Iris pigment epithelial cell (primary cell): ENCODE measurements around the gene ATP2A2.

Experiments used
- DNase-seq: peaks from one replicate; pipeline ENCODE4 v3.0.0-alpha.2; 2011; ENCODE audit warnings: low read depth

The ATP2A2 gene

GRCh38 chr12:110262442-110263388, 18.3 kb upstream of the ATP2A2 start:
- DNase-seq, result peak; percentile 75

DNA sequence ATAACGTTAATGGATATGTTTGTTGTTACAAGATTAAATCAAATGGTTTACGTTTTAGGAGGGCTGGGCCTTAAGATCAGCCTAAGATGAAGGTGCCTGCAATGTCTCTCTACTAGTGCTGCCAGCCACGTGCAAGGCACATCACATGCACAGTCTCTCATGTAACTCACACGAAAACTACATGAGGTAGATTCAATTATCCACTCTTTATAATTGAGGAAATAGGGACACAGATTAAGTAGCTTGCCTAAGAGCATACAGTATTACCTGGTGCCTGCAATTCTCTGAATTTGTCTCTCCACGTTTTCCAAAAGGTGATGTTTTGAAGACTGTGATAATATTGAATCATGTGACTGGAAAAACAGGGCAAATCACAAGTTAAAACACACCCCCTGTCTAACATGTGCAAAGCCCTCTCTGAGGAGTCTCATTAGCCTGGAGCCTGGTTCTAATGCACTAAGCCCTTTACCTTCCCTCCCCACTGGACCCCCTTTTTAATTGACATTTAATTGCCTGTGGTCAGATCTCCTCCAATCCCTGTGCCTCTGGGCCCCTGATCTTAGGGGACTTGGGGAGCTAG, 14.6 kb upstream of the ATP2A2 start:
- DNase-seq, result no peak

DNA sequence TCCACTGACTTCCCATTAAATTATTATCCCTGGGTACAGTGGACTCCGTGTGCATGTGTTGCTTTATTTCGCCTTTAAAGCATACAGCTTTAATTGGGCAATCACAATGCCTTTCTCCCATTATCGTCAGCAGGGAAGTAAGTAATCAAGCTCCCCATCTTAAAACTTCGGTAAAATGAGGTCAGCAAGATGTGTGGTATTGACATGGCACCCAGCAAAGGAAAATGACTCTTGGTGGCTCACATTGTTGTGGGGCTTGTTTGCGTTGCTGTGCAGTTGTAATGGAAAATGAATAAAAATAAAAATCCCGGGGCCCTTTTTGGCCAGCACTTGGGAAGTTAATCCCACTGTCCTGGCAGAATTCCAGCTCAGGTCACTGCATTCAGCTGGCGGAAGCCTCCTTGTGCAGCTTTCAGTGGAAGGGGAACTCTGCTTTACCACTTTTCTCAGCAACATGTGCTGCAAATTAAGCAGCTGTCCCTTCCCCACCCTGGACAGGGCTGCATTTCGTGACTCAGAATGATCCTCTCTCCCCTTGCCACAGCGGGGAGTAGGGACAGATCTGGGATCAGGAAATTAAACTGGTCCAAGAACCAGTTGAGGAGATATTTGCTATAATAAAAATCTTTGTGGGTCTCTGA, 13.9 kb upstream of the ATP2A2 start:
- DNase-seq, result peak; percentile 68

GRCh38 chr12:110269622-110270124, 11.4 kb upstream of the ATP2A2 start:
- DNase-seq, result peak; percentile 73

- DNase-seq, result peak; percentile 59
These were observed 10.7 kb upstream of the ATP2A2 start for GRCh38 chr12:110270125-110270962.

- DNase-seq, result no peak
These were observed 10.0 kb upstream of the ATP2A2 start for GRCh38 chr12:110271015-110271414.

- no peak for DNase-seq
These were observed 3.4 kb upstream of the ATP2A2 start for GRCh38 chr12:110277530-110278254.

- no peak for DNase-seq
These were observed 2.9 kb upstream of the ATP2A2 start for GRCh38 chr12:110278255-110278536.

DNA sequence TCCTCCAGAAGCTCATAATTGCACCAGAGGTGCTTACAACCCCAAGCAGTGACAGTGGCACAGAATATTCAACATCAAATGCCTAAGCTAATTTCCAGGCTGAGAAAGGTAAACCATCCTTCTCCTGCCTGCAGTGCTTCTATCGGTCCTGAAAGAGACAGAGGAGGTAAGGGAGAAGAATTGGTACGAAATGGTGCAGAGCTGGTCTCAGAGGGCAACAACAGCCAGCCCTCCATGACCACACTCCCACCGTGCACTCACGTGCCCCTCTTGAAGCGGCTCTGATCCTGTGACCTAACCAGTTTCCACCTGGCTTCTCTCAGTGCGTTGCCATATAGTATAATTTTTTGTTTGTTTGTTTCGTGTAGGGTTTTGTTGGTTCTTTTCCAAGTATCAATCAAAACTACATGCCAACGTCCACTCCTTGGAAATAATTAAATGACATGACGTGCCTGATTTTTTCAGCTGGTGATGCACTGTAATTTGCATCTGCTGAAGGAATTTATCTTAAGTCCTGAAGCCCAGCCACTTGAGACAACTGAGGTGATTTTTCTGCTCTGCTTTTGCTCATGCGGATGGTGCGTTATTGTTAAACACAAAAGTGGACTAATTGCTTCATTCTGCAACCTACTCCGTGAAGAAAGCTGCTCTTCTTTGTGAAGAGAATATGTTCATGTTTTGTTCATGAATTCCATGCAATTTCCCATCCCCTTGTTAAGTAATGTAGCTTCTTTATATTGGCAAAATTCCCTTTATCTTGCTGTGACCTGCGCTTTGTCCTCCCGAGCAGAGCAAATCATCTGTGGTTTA, 1.3 kb upstream of the ATP2A2 start:
- DNase-seq, result no peak

- DNase-seq, result peak; percentile 47
These were observed 662 bp upstream of the ATP2A2 start for GRCh38 chr12:110280392-110280778.

DNA sequence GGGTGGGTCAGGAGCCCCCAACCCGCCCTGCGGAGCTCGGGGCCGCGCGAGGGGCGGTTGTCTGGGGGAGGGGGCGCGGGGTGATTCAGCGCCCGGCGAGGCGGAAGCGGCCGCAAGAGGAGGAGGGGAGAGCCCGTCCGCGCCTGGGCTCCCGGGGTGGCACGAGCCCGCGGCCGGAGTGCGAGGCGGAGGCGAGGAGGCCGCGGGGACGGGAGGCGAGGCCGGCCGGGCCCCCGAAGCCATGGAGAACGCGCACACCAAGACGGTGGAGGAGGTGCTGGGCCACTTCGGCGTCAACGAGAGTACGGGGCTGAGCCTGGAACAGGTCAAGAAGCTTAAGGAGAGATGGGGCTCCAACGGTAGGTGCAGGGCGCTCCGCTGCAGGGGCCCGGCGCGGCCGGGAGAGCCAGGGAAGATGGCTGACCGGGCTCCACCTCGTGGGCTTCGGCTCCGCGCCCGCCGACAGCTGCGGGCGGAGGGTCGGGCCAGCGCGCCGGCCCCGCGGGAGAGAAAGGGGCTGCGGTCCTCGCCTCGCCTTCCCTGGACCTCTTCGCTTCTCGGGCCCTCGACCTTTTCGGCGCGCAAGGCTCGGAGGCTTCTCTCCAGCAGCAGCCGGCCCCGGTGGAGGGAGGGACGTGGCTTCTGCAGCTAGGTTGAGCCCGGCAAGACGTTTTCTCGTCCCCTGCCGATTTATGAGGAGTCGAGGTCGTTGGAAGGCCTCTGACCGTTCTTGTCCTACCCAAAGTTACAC, 677 bp downstream of the ATP2A2 start:
- DNase-seq, result peak; percentile 52

GRCh38 chr12:110282300-110282860, 1.3 kb downstream of the ATP2A2 start:
- DNase-seq, result no peak

DNA sequence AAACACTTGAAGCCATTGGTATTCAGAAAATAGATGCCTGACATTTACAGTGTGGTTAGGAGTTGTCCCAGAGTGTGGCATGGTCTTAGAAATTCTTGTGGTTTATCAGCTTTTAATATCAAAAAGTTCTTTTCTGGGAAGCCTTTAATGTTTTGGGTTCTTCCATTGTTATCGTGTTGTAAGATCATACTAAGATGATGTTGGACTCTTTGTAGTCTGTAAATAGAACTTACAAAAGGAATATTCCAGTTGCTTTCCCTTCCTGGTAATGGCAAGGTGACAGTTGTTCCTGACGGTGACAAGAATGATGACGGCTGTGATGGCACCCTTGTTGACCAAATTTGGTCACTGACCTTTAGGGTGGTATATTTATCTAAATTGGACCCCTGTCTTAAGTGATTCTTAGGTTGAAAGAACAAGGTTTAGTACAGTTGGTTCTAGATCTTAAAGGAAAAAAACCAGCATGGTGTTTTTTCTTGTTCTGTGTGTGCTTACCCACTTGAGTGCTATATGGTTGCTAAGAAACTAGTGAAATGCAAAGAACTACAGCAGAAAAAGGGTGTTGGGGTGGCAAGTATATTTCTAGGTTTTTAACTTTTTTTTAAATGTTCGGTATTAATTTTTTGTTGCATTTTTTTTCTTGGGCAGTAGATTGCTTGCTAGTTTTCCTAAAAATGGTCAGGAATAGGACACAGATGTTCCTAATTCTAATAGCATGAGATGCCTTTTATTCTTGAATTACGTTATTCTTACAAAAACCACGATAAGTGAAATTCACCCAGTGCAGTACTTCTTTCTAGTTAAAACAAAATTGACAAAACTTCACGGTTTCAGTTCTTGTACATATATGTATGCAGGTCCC, 2.1 kb downstream of the ATP2A2 start:
- DNase-seq, result no peak

DNA sequence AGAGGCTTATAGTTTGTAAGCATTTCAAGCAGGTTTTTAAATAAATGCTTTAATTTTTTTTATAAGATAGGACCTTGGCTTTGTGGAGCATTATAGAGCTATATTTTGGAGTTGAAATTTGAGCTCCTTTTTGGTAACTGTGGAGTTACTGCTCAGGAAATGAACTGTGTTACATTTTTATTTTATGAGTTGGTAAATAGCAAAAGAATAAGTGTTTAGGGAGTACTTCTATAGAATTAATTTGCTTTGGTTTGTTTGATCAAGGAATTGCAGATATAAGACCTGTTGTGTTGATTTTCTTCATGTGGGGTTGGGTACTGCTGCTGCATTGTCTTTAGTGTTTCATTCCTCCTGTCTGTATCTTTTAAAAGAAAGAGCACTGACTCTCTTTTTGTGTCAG, 3.5 kb downstream of the ATP2A2 start:
- no peak for DNase-seq

DNA sequence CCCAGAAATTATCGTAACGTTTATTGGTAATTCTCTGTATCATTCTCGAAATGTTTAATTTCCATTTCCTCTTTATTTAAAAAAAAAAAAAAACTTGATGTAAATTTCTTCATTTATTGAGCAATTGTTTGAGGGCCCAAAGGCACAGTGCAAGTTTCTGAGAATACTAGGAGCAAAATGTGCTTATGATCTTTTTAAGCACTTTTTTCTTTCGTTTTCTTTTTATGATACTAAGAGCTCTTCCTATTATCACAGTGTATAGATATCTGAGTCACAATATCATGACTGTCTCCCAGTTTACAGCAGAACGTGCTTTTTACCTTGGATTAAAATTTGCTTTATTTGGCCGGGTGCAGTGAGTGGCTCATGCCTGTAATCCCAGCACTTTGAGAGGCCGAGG, 5.6 kb downstream of the ATP2A2 start:
- DNase-seq, result peak; percentile 40

DNA sequence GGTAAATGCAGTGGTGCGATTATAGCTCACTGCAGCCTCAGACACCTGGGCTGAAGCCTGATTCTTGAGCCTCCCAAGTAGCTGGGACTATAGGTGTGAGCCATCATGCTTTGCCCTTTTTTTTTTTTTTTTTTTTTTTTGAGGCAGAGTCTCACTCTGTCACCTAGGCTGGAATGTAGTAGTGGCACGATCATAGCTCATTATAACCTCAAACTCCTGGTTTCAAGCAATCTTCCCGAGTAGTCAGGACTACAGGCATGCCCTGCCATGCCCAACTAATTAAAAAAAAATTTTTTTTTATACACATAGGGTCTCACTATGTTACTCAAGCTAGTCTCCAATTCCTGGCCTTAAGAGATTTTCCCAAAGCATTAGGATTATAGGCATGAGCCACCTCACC, 6.9 kb downstream of the ATP2A2 start:
- DNase-seq, result no peak

DNA sequence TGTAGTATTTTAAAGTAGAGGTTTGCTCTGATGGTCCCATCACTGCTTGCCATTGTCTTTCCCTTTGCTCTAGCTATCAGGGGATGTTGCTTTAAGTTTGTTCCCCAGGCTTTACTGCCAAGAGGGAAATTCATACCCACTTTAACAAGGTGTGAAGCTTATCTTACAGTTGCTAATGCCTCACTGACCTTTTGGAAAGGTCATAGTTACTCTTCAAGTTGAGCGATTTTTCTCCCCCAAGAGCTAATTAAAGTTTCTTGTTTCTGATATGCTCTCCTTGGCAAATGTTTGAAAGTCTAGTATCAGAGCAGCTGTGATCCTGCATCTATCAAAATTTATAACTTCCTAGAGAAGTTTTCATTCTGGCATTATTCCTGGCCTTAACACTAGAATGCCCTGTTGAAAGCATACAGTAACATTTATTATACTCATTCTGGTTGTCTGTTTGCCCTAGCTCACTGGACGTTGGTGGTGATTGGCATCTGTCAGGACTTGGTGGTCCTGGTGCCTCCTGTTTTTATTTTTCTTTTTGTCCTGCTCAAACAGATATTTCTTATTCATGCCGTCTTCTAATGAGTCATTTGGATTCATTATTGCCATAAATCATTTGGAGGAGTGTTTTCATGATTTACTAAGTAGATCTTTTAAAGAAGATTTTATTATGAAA, 8.1 kb downstream of the ATP2A2 start:
- DNase-seq, result no peak

DNA sequence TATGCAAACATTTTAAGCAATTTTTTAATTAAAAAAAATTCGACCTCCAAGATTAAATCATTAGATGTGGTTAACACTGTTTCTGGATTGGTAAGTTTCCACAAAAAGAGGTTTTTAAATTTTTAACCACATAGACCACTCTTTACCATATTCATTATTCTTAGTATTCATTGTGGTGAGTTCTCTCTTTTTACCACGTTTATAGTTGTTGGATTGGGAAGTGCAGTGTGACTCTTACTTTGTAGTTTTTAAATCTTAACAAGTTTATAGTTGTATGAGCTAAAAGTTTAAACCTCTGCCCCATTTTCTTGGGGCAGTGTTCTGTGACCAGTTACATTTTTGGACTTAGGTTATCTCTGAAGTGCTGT, 8.6 kb downstream of the ATP2A2 start:
- DNase-seq, result no peak
